ENCODE measurements around the gene ITGA2.

ITGA2 gene

GRCh38 chr5:53017383-53017782, 28.2 kb downstream of the ITGA2 start:
- H3K4me1 ChIP-seq: no peaks in the 10 kb centered on the region

GRCh38 chr5:53017794-53018391, 28.7 kb downstream of the ITGA2 start:
- no peaks in the 10 kb centered on the region for H3K36me3 ChIP-seq
- H3K27me3 ChIP-seq: peaks cover 8% of the 10 kb centered on the region
- DNase-seq: no peak
- no peak overlapping the region for H3K4me3 ChIP-seq (ENCODE audit: low read depth, low read length)
- no peaks in the 10 kb centered on the region for H3K9me3 ChIP-seq
- no peaks in the 10 kb centered on the region for H3K4me1 ChIP-seq
- TF ChIP-seq CTCF (IDR thresholded peaks at IDR 0.05; ENCODE audit: low read depth, low read length): no peak

More at GRCh38 chr5:53017383-53017782, 28.2 kb downstream of the ITGA2 start:
- no peak for DNase-seq
- TF ChIP-seq CTCF (IDR thresholded peaks at IDR 0.05; ENCODE audit: low read depth, low read length): no peak
- Histone ChIP-seq H3K4me3 (ENCODE audit: low read depth, low read length) (no peak overlapping the region), H3K27me3 (peaks cover 13% of the 10 kb centered on the region), H3K9me3 (no peaks in the 10 kb centered on the region), H3K36me3 (no peaks in the 10 kb centered on the region)

GRCh38 chr5:53019320-53019719, 30.2 kb downstream of the ITGA2 start:
- TF ChIP-seq CTCF (IDR thresholded peaks at IDR 0.05; ENCODE audit: low read depth, low read length): 0 out of 2 replicates have a peak, but pooled peaks have one; percentile 3
- Histone ChIP-seq H3K36me3 (no peaks in the 10 kb centered on the region), H3K4me1 (no peaks in the 10 kb centered on the region), H3K4me3 (ENCODE audit: low read depth, low read length) (no peak overlapping the region), H3K9me3 (no peaks in the 10 kb centered on the region), H3K27me3 (peaks cover 2% of the 10 kb centered on the region)
- DNase-seq: peak; percentile 29

GRCh38 chr5:53022930-53023511, 33.9 kb downstream of the ITGA2 start:
- no peak for DNase-seq
- no peak for TF ChIP-seq CTCF (IDR thresholded peaks at IDR 0.05; ENCODE audit: low read depth, low read length)
- H3K36me3 ChIP-seq: no peaks in the 10 kb centered on the region
- no peak overlapping the region for H3K4me3 ChIP-seq (ENCODE audit: low read depth, low read length)
- H3K9me3 ChIP-seq: no peaks in the 10 kb centered on the region
- no peaks in the 10 kb centered on the region for H3K27me3 ChIP-seq
- H3K4me1 ChIP-seq: no peaks in the 10 kb centered on the region

- H3K9me3 ChIP-seq: no peaks in the 10 kb centered on the region
- no peak overlapping the region for H3K4me3 ChIP-seq (ENCODE audit: low read depth, low read length)
- no peak for DNase-seq
- no peaks in the 10 kb centered on the region for H3K27me3 ChIP-seq
- no peaks in the 10 kb centered on the region for H3K36me3 ChIP-seq
- H3K4me1 ChIP-seq: no peaks in the 10 kb centered on the region
- no peak for TF ChIP-seq CTCF (IDR thresholded peaks at IDR 0.05; ENCODE audit: low read depth, low read length)
Observed at GRCh38 chr5:53023969-53024368, 34.8 kb downstream of the ITGA2 start.

- TF ChIP-seq CTCF (IDR thresholded peaks at IDR 0.05; ENCODE audit: low read depth, low read length): no peak
- no peak for DNase-seq
- no peaks in the 10 kb centered on the region for H3K9me3 ChIP-seq
Observed at GRCh38 chr5:53024535-53024934, 35.4 kb downstream of the ITGA2 start.

More at GRCh38 chr5:53024535-53024934, 35.4 kb downstream of the ITGA2 start:
- no peaks in the 10 kb centered on the region for H3K36me3 ChIP-seq
- H3K27me3 ChIP-seq: no peaks in the 10 kb centered on the region
- H3K4me1 ChIP-seq: no peaks in the 10 kb centered on the region
- H3K4me3 ChIP-seq (ENCODE audit: low read depth, low read length): no peak overlapping the region

Data from BE2C (cell line).